Ishikawa (cell line): ENCODE data around the gene BLOC1S3.

Source experiments
- CEBPB ChIP-seq: IDR thresholded peaks from 2 replicates; pipeline ENCODE4 v1.6.1; 2012
- EP300 ChIP-seq: IDR thresholded peaks from 2 replicates; pipeline ENCODE4 v1.6.1; 2012; ENCODE audit warnings: borderline replicate concordance
- FOXM1 ChIP-seq: IDR thresholded peaks from 2 replicates; pipeline ENCODE4 v1.6.1; 2012; ENCODE audit warnings: low read depth, borderline replicate concordance
- REST ChIP-seq: IDR thresholded peaks from 2 replicates; pipeline ENCODE4 v1.6.1; 2012; ENCODE audit warnings: low read depth, mild to moderate bottlenecking
- YY1 ChIP-seq: IDR thresholded peaks from 2 replicates; pipeline ENCODE4 v1.6.1; 2012; ENCODE audit warnings: low read depth
- TF ChIP-seq, protein P1 (sequence below): IDR thresholded peaks from 2 replicates; pipeline ENCODE4 v1.6.1; 2012

DNA sequence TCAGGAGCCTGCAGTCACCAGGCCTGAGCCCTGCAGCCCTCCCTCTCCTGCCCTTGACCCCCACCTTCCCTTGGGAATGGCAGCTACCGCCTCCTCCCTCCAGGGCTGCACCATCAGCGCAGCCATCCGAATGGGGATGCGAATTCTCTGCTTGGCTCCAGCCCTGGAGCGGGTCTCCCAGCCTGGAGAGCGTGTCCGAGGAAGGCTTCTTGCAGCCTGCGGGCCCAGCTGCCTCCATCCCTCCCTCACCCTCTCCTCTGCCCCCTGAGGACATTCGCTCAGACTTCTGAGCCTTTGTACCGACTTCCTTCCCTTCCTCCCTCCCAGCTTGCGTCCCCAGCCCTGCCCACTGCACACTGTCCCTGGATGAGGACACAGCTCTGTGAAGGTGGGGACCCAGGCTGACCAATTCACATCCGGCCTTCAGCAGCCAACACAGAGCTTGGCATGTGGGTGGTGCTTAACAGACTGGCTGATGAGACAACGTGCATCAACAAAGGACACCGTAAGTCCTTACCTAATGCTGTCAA is 11.8 kb upstream of the BLOC1S3 start:
- TF ChIP-seq YY1 (no peak), EP300 (no peak), CEBPB (no peak), REST (no peak), FOXM1 (no peak)
- TF ChIP-seq, protein P1, sequence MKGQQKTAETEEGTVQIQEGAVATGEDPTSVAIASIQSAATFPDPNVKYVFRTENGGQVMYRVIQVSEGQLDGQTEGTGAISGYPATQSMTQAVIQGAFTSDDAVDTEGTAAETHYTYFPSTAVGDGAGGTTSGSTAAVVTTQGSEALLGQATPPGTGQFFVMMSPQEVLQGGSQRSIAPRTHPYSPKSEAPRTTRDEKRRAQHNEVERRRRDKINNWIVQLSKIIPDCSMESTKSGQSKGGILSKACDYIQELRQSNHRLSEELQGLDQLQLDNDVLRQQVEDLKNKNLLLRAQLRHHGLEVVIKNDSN, result no peak
